GM12878 (cell line): ENCODE measurements around the gene GRAMD2B.

ENCODE experiments used
- EP300 ChIP-seq, 2 experiments: fragments of 150-350 bp in 1 of 2; IDR thresholded peaks; 2 replicates each; pipeline ENCODE4 v1.6.1; 2011 to 2012; ENCODE audit warnings: low read depth in 2 of 2, low read length in 2 of 2, borderline replicate concordance in 1 of 2, improper control_type of control experiment in 1 of 2, inconsistent platforms in 1 of 2; ENCODE audit not compliant: control insufficient read depth in 1 of 2
- MEF2B ChIP-seq: fragments of 450-650 bp; IDR thresholded peaks from 2 replicates; pipeline ENCODE4 v1.6.1; 2018; ENCODE audit warnings: mild to moderate bottlenecking, moderate library complexity; ENCODE audit not compliant: partially characterized antibody, poor library complexity, severe bottlenecking
- MYB ChIP-seq: fragments of 150-350 bp; IDR thresholded peaks from 2 replicates; pipeline ENCODE4 v1.6.1; 2014; ENCODE audit warnings: mild to moderate bottlenecking, low read depth, low read length, borderline replicate concordance
- PML ChIP-seq: IDR thresholded peaks from 2 replicates; pipeline ENCODE4 v1.6.1; 2012; ENCODE audit warnings: low read length, inconsistent platforms
- POLR2A ChIP-seq: IDR thresholded peaks from 2 replicates; pipeline ENCODE4 v1.6.1; 2011; ENCODE audit warnings: low read depth, mild to moderate bottlenecking, low read length
- POLR2AphosphoS5 ChIP-seq: IDR thresholded peaks from 2 replicates; pipeline ENCODE4 v1.6.1; 2011; ENCODE audit warnings: mild to moderate bottlenecking, low read length, inconsistent platforms
- RELA ChIP-seq: fragments of 450-650 bp; IDR thresholded peaks from 2 replicates; pipeline ENCODE4 v1.8.0; 2014; ENCODE audit warnings: borderline replicate concordance; ENCODE audit not compliant: partially characterized antibody
- SMAD1 ChIP-seq: fragments of 450-650 bp; IDR thresholded peaks from 2 replicates; pipeline ENCODE4 v1.6.1; 2018; ENCODE audit warnings: mild to moderate bottlenecking, low read depth; ENCODE audit not compliant: partially characterized antibody
- TF ChIP-seq, protein P1 (sequence below), 3 experiments: IDR thresholded peaks in 2 of 3; conservative IDR thresholded peaks in 1 of 3; 2 replicates each; pipeline ENCODE4 v1.5.1; 2011; ENCODE audit warnings: low read depth in 3 of 3, low read length in 3 of 3, mild to moderate bottlenecking in 3 of 3, control low read depth in 2 of 3, moderate library complexity in 2 of 3, inconsistent platforms in 1 of 3, mixed read lengths in 1 of 3; ENCODE audit not compliant: control insufficient read depth in 2 of 3, insufficient read depth in 1 of 3; ENCODE audit errors: extremely low read depth in 1 of 3
- TF ChIP-seq, protein P2 (sequence below): IDR thresholded peaks from 2 replicates; pipeline ENCODE4 v1.6.1; 2012; ENCODE audit warnings: low read depth, low read length, improper control_type of control experiment
- TF ChIP-seq, protein P3 (sequence below): IDR thresholded peaks from 2 replicates; pipeline ENCODE4 v1.6.1; 2011; ENCODE audit warnings: borderline replicate concordance, low read depth, mild to moderate bottlenecking, moderate library complexity, low read length; ENCODE audit not compliant: insufficient read depth, poor library complexity, severe bottlenecking
- TF ChIP-seq, protein P4 (sequence below): fragments of 450-650 bp; formaldehyde crosslinking; IDR thresholded peaks from 2 replicates; pipeline ENCODE4 v1.4.0; 2020; ENCODE audit warnings: mild to moderate bottlenecking, moderate library complexity

DNA sequence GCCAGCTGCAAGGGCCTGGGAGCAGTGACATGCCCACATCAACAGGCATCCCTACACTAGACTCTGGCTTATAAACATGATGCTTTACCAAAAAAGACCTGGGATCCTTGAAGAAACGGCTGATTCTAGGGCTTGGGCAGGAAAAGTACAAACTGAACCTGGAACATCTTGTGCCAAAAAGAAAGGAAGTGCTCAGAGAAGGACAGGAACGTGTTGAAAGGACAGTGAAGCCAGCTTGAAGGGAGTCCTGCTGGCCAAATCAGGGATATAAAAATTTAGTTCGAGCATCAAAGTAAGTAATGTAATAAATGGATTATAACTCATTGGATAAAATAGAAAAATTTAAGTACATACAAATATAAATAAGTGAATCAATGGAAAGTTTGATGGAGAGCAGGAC lies 113.7 kb downstream of the GRAMD2B start:
- no peak for TF ChIP-seq POLR2A
- no peak for TF ChIP-seq EP300 (IDR thresholded peaks at IDR 0.05; ENCODE audit: borderline replicate concordance in 1 of 2, control insufficient read depth in 1 of 2, low read depth in 2 of 2, low read length in 2 of 2)
- TF ChIP-seq RELA = no peak
- TF ChIP-seq, protein P1, sequence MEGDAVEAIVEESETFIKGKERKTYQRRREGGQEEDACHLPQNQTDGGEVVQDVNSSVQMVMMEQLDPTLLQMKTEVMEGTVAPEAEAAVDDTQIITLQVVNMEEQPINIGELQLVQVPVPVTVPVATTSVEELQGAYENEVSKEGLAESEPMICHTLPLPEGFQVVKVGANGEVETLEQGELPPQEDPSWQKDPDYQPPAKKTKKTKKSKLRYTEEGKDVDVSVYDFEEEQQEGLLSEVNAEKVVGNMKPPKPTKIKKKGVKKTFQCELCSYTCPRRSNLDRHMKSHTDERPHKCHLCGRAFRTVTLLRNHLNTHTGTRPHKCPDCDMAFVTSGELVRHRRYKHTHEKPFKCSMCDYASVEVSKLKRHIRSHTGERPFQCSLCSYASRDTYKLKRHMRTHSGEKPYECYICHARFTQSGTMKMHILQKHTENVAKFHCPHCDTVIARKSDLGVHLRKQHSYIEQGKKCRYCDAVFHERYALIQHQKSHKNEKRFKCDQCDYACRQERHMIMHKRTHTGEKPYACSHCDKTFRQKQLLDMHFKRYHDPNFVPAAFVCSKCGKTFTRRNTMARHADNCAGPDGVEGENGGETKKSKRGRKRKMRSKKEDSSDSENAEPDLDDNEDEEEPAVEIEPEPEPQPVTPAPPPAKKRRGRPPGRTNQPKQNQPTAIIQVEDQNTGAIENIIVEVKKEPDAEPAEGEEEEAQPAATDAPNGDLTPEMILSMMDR (IDR thresholded peaks at IDR 0.05 in 2 of 3, conservative IDR thresholded peaks at IDR 0.05 in 1 of 3; ENCODE audit: control insufficient read depth in 2 of 3, extremely low read depth in 1 of 3, insufficient read depth in 1 of 3, low read depth in 3 of 3, low read length in 3 of 3) = no peak
- TF ChIP-seq, protein P2, sequence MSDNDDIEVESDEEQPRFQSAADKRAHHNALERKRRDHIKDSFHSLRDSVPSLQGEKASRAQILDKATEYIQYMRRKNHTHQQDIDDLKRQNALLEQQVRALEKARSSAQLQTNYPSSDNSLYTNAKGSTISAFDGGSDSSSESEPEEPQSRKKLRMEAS = no peak
- no peak for TF ChIP-seq MEF2B
- no peak for TF ChIP-seq POLR2AphosphoS5
- TF ChIP-seq MYB = no peak
- TF ChIP-seq, protein P3, sequence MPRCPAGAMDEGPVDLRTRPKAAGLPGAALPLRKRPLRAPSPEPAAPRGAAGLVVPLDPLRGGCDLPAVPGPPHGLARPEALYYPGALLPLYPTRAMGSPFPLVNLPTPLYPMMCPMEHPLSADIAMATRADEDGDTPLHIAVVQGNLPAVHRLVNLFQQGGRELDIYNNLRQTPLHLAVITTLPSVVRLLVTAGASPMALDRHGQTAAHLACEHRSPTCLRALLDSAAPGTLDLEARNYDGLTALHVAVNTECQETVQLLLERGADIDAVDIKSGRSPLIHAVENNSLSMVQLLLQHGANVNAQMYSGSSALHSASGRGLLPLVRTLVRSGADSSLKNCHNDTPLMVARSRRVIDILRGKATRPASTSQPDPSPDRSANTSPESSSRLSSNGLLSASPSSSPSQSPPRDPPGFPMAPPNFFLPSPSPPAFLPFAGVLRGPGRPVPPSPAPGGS = no peak
- TF ChIP-seq SMAD1 = no peak
- no peak for TF ChIP-seq PML
- TF ChIP-seq, protein P4, sequence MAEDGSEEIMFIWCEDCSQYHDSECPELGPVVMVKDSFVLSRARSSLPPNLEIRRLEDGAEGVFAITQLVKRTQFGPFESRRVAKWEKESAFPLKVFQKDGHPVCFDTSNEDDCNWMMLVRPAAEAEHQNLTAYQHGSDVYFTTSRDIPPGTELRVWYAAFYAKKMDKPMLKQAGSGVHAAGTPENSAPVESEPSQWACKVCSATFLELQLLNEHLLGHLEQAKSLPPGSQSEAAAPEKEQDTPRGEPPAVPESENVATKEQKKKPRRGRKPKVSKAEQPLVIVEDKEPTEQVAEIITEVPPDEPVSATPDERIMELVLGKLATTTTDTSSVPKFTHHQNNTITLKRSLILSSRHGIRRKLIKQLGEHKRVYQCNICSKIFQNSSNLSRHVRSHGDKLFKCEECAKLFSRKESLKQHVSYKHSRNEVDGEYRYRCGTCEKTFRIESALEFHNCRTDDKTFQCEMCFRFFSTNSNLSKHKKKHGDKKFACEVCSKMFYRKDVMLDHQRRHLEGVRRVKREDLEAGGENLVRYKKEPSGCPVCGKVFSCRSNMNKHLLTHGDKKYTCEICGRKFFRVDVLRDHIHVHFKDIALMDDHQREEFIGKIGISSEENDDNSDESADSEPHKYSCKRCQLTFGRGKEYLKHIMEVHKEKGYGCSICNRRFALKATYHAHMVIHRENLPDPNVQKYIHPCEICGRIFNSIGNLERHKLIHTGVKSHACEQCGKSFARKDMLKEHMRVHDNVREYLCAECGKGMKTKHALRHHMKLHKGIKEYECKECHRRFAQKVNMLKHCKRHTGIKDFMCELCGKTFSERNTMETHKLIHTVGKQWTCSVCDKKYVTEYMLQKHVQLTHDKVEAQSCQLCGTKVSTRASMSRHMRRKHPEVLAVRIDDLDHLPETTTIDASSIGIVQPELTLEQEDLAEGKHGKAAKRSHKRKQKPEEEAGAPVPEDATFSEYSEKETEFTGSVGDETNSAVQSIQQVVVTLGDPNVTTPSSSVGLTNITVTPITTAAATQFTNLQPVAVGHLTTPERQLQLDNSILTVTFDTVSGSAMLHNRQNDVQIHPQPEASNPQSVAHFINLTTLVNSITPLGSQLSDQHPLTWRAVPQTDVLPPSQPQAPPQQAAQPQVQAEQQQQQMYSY (CRISPR knock-in tag) = no peak
